Activated B cell treated with CpG ODN at 0.5 μM for 24 hours (primary cell): Measurements from ENCODE around the gene GIT1. TPM values are rescaled to one million over a fixed set of nuclear protein-coding genes. Genes with fewer than 3 reads are reported as not detected.

Experiments used
- ATAC-seq: fragments of 200-7000 bp; cut with Tn5 transposase; one replicate; pipeline ENCODE4 v1.10.0; 2021; ENCODE audit warnings: low read depth, mild to moderate bottlenecking, moderate library complexity
- CTCF ChIA-PET: fragments of 350-600 bp; sonication (Branson Sonifier 250); formaldehyde crosslinking; loops from one replicate; lab custom pipeline; 2021; ENCODE audit warnings: antibody characterized with exemption; lab: Charles Lee
- POLR2A ChIA-PET: fragments of 350-600 bp; sonication (Branson Sonifier 250); formaldehyde crosslinking; loops from one replicate; lab custom pipeline; 2021; ENCODE audit warnings: antibody characterized with exemption; lab: Charles Lee
- DNase-seq: peaks from one replicate; pipeline ENCODE4 v3.0.0; 2022
- H3K27ac Mint-ChIP-seq: one replicate; pipeline ENCODE4 v1.8.0; 2020; ENCODE audit warnings: mixed read lengths
- H3K27me3 Mint-ChIP-seq: one replicate; pipeline ENCODE4 v1.8.0; 2021; ENCODE audit warnings: mixed read lengths
- H3K36me3 Mint-ChIP-seq: one replicate; pipeline ENCODE4 v1.8.0; 2021; ENCODE audit warnings: low read depth, mixed read lengths
- H3K4me1 Mint-ChIP-seq: one replicate; pipeline ENCODE4 v1.8.0; 2021; ENCODE audit warnings: mixed read lengths
- H3K4me3 Mint-ChIP-seq: one replicate; pipeline ENCODE4 v1.8.0; 2020; ENCODE audit warnings: mild to moderate bottlenecking, mixed read lengths
- H3K9me3 Mint-ChIP-seq: one replicate; pipeline ENCODE4 v1.8.0; 2020; ENCODE audit warnings: mixed read lengths
- intact Hi-C: fragments of 100-400 bp; cut with micrococcal nuclease; formaldehyde crosslinking; loops from one replicate; pipeline ENCODE4 v1.15.1; 2024
- total RNA-seq: library from RNA; stranded (reverse); gene quantifications from 2 replicates; pipeline ENCODE4 v1.2.3, GENCODE V29; 2022
- TF ChIP-seq, protein P1 (sequence below): fragments of 200-600 bp; IDR thresholded peaks from one replicate; pipeline ENCODE4 v1.8.0; 2022; ENCODE audit warnings: antibody characterized with exemption, mild to moderate bottlenecking

Gene GIT1
- total RNA-seq, 1 donor from 2014 or later = 45.3 TPM

GRCh38 chr17:29583324-29584248 lies 5.9 kb downstream of the GIT1 start:
- no peak overlapping the region for H3K4me3 Mint-ChIP-seq
- DNase-seq (no peak), ATAC-seq (no peak)
- peaks cover 25% of the 10 kb centered on the region for H3K36me3 Mint-ChIP-seq
- ChIA-PET CTCF (interaction anchor here (1.7 to 1.8 kb wide), 2 partner anchors 9 to 17 kb away, joined by 4 to 5 read pairs; partner anchors contain the start of genes ABHD15 and ANKRD13B), POLR2A (interaction anchor here (1.1 kb wide), 1 partner anchor 34 kb away, joined by 4 read pairs; no protein-coding TSS in a partner anchor)
- no peaks in the 10 kb centered on the region for H3K9me3 Mint-ChIP-seq
- H3K27ac Mint-ChIP-seq = peak overlapping the region; percentile 71
- TF ChIP-seq, protein P1, sequence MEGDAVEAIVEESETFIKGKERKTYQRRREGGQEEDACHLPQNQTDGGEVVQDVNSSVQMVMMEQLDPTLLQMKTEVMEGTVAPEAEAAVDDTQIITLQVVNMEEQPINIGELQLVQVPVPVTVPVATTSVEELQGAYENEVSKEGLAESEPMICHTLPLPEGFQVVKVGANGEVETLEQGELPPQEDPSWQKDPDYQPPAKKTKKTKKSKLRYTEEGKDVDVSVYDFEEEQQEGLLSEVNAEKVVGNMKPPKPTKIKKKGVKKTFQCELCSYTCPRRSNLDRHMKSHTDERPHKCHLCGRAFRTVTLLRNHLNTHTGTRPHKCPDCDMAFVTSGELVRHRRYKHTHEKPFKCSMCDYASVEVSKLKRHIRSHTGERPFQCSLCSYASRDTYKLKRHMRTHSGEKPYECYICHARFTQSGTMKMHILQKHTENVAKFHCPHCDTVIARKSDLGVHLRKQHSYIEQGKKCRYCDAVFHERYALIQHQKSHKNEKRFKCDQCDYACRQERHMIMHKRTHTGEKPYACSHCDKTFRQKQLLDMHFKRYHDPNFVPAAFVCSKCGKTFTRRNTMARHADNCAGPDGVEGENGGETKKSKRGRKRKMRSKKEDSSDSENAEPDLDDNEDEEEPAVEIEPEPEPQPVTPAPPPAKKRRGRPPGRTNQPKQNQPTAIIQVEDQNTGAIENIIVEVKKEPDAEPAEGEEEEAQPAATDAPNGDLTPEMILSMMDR = no peak
- H3K4me1 Mint-ChIP-seq = peaks cover 52% of the 10 kb centered on the region
- H3K27me3 Mint-ChIP-seq = no peaks in the 10 kb centered on the region
- intact Hi-C loops = no loop called here

GRCh38 chr17:29582772-29583171 lies 6.7 kb downstream of the GIT1 start:
- intact Hi-C loops = no loop called here
- ChIA-PET CTCF (interaction anchor here (1.8 to 9.0 kb wide), 2 partner anchors 10 to 16 kb away, joined by 5 to 70 read pairs; partner anchors contain the start of genes ABHD15 and ANKRD13B), POLR2A (interaction anchor here (5.1 kb wide), 1 partner anchor 9 kb away, joined by 32 read pairs; the partner anchor contains the start of gene ANKRD13B)
- no peak overlapping the region for H3K27ac Mint-ChIP-seq
- no peak overlapping the region for H3K4me3 Mint-ChIP-seq
- TF ChIP-seq, protein P1 = no peak
- peaks cover 44% of the 10 kb centered on the region for H3K4me1 Mint-ChIP-seq
- DNase-seq (no peak), ATAC-seq (no peak)
- H3K36me3 Mint-ChIP-seq = peaks cover 30% of the 10 kb centered on the region
- H3K27me3 Mint-ChIP-seq = no peaks in the 10 kb centered on the region
- no peaks in the 10 kb centered on the region for H3K9me3 Mint-ChIP-seq

DNA sequence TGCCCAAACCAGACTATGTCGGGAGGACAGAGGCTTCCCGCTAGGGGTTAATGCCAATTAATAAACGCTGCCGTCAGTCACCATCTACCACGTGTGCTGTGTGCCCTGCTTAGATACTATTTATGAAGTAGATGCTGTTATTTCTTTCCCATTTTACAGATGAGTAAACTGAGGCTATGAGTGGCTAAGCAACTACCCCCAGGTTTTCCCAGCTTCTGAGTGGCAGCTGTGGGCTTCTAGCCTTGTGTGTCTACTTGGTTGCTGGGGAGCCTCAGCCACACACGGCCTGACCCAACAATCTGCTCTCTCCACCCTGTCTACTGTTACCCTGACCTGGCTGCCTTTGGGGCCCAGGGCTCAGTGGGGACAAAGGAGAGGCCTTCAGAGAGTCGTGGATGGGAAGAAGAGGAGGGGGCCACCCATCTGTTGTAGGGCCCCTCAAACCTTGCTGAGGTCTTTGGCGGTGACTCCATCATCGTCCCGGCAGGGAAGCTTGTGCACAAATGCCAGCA lies 7.1 kb downstream of the GIT1 start:
- H3K27ac Mint-ChIP-seq = no peak overlapping the region
- H3K36me3 Mint-ChIP-seq = peaks cover 34% of the 10 kb centered on the region
- H3K27me3 Mint-ChIP-seq = no peaks in the 10 kb centered on the region
- H3K4me3 Mint-ChIP-seq = no peak overlapping the region
- ATAC-seq (no peak), DNase-seq (no peak)
- TF ChIP-seq, protein P1 = no peak
- H3K9me3 Mint-ChIP-seq = no peaks in the 10 kb centered on the region
- ChIA-PET POLR2A (interaction anchor here (0.8 to 5.1 kb wide), 4 partner anchors 10 to 39 kb away, joined by 3 to 32 read pairs (median 3); partner anchors contain the start of genes ANKRD13B and TP53I13), CTCF (interaction anchor here (2.0 to 9.0 kb wide), 3 partner anchors 10 to 35 kb away, joined by 8 to 70 read pairs (median 57); partner anchors contain the start of gene ANKRD13B)
- intact Hi-C loops = no loop called here
- H3K4me1 Mint-ChIP-seq = peaks cover 40% of the 10 kb centered on the region

DNA sequence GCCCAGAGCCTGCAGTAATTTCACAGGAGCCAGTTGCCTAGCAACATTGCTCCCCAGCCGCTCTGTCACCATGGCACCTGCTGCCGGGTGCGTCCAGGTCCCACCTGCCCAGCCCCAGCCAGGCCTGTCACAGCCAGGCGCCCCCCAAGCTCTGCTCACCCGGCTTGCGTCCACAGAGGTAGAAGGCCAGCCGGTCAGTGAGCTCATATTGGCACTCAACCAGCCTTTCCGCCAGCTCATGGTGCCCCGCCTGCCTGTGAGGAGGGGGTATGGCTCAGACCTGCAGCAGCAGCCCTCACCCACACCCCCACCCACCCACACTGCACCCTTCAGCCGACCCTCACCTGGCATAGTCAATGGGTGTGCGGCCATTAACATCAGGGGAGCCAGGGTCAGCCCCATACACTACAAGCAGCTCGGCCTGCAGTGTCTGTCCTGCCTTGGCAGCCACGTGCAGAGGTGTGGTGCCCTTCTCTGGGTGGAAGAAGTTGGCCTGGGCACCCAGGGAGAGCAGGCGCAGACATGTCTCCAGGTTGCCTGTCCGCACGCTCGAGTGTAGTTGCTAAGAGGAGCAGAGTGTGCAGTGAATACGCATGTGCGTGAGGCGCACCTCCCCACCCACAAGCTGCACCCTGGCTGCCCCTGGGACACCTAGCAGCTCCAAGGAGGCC lies 7.7 kb downstream of the GIT1 start:
- DNase-seq = no peak
- no peaks in the 10 kb centered on the region for H3K27me3 Mint-ChIP-seq
- intact Hi-C loops = no loop called here
- H3K4me1 Mint-ChIP-seq = peaks cover 37% of the 10 kb centered on the region
- H3K36me3 Mint-ChIP-seq = peaks cover 37% of the 10 kb centered on the region
- H3K4me3 Mint-ChIP-seq = no peak overlapping the region
- ATAC-seq = no peak
- ChIA-PET CTCF (interaction anchor here (1.1 to 9.0 kb wide), 7 partner anchors 11 to 350 kb away, joined by 3 to 70 read pairs (median 9); partner anchors contain the start of genes ANKRD13B and TP53I13), POLR2A (interaction anchor here (0.7 to 5.1 kb wide), 6 partner anchors 10 to 58 kb away, joined by 3 to 32 read pairs (median 3); partner anchors contain the start of genes ANKRD13B and TP53I13)
- TF ChIP-seq, protein P1 = no peak
- H3K9me3 Mint-ChIP-seq = no peaks in the 10 kb centered on the region
- H3K27ac Mint-ChIP-seq = no peak overlapping the region
